H1 (cell line): Measurements from ENCODE around the gene CBLB. TPM values are rescaled to one million over a fixed set of nuclear protein-coding genes. Genes with fewer than 3 reads are reported as not detected.

Experiments
- EZH2 ChIP-seq: fragments of 200-600 bp; sonication (generic); IDR thresholded peaks from 2 replicates; pipeline ENCODE4 v1.7.1; 2012; ENCODE audit warnings: low read depth, mild to moderate bottlenecking, moderate library complexity, low read length, inconsistent platforms; ENCODE audit not compliant: severe bottlenecking
- HDAC6 ChIP-seq: IDR thresholded peaks from one replicate; pipeline ENCODE4 v1.7.1; 2012; ENCODE audit warnings: low read depth, mild to moderate bottlenecking, inconsistent platforms, low read length, moderate library complexity
- RFX5 ChIP-seq: IDR thresholded peaks from 2 replicates; pipeline ENCODE4 v1.6.1; 2011; ENCODE audit warnings: low read depth, low read length, improper control_type of control experiment, borderline replicate concordance
- TAF1 ChIP-seq: IDR thresholded peaks from 2 replicates; pipeline ENCODE4 v1.6.1; 2011; ENCODE audit warnings: mild to moderate bottlenecking, low read depth, low read length
- TEAD4 ChIP-seq: IDR thresholded peaks from 2 replicates; pipeline ENCODE4 v1.6.1; 2012; ENCODE audit warnings: low read depth, low read length, inconsistent platforms, mixed read lengths
- polyA plus RNA-seq, 7 experiments: library from polyadenylated mRNA; depleted of rRNA in 3 of 7; stranded (reverse) in 5 of 7; unstranded in 2 of 7; fragments of >200 nt in 5 of 7; fragments of 200-250 nt in 2 of 7; gene quantifications; 1 replicate in 5 of 7; 2 replicates in 1 of 7; 4 replicates in 1 of 7; pipeline versions ENCODE4 v1.2.1 to v1.2.3, GENCODE V29; 2011 to 2013; ENCODE audit warnings: missing spikeins in 2 of 7, mixed read lengths in 2 of 7
- total RNA-seq: library from RNA; stranded (reverse); fragmentation: NEBNext Ultra II Directional; extraction: Animal tissue kit (Norgen Biotek cat#: 25700); gene quantifications from 2 replicates; pipeline ENCODE4 v1.2.1, GENCODE V29; 2021
- TF ChIP-seq, protein P1 (sequence below): IDR thresholded peaks from 2 replicates; pipeline ENCODE4 v1.6.1; 2012; ENCODE audit warnings: inconsistent platforms

Gene CBLB
- total and polyA plus RNA-seq, 2 of the 8 experiments (the other 6 are each of a cell fraction or from before 2014, with no cell fraction given) = 14.5 to 26.0 TPM

DNA sequence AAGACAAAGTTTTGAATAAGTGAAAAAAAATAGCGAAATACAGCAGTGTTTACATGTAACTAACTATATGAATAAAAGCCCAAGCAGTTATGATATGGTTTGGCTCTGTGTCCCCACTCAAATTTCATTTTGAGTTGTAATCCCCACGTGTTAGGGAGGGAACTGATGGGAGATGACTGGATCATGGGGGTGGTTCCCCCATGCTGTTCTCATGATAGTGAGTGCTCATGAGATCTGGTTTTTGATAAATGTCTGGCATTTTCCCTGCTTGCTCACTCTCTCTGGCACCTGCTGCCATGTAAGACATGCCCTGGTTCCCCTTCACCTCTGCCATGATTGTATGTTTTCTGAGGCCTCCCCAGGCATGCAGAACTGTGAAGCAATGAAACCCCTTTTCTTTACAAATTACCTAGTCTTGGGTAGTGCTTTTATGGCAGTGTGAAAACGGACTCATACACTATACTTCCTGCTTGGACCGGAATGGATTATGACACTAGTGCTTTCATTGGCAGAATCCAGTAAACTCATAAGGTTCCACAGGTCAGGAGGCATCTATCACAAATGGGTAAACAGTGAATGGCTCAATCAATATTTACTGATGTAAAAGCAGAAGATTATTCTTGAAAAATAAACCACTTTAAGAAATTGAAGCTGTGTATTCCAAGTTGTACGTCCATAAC, 192.1 kb downstream of the CBLB start (continued):
- TF ChIP-seq, protein P1, sequence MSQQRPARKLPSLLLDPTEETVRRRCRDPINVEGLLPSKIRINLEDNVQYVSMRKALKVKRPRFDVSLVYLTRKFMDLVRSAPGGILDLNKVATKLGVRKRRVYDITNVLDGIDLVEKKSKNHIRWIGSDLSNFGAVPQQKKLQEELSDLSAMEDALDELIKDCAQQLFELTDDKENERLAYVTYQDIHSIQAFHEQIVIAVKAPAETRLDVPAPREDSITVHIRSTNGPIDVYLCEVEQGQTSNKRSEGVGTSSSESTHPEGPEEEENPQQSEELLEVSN = no peak
- TF ChIP-seq EZH2 (no peak), TAF1 (no peak), RFX5 (no peak), HDAC6 (no peak), TEAD4 (no peak)
